GM19043 (cell line): ENCODE data around the gene IPMK.
"Not testable (repeated sequence)": the region's sequence is repeated elsewhere in the genome, so short reads cannot be mapped to it uniquely, and the experiment has no call there.

Experiments used
- ATAC-seq: cut with Tn5 transposase; IDR thresholded peaks from one replicate; pipeline ENCODE4 v1.9.1; 2021; ENCODE audit warnings: low read depth; ENCODE audit not compliant: unreplicated experiment

IPMK gene

DNA sequence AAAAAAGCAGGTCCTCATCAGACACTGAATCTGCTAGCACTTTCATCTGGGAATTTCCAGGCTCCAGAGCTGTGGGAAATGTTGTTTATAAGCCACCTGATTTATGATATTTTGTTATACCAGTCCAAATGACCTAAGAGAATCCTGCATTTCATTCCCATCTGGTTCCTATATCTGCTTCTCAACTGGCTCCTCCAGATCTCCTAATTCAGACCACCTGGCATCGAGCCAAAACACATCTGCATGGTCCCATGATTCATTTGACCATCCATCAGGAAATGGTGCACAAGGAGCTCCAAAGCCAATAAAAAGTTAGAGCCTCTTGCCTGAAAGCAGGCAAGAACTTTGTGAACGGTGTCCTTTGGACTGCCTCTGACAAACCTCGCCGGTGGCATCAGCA, 108.9 kb downstream of the IPMK start:
- ATAC-seq = no peak

DNA sequence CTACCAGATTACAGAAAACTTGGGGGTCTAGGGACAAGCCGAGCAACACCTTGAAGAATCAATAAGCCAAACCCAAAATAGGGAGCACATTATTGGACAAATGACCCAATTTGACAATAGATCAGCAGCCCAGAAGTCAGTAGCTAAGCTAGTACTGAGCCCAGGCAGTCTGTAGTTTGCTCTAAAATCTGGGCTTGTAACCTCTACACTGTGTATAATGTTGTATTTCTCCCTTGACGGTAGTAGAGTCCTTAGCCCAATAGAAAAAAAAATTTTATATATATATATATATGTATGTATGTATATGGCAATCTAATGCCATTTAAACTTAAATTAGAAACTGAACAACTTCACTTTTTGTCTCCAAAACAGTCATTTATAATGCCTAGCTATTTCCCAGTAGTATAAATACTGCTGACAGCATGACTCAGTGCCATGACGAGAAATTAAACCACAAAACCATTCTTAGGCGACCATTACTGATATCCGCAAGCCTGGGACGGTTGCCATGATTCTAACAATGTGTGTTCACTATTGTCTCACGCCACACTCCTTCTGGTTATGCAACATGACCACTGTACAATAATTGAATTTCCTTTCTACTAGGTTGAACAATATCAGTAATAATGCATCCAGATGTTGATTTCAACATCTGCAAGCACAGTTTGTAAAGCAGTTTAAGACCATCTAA, 110.5 kb downstream of the IPMK start:
- no peak for ATAC-seq

DNA sequence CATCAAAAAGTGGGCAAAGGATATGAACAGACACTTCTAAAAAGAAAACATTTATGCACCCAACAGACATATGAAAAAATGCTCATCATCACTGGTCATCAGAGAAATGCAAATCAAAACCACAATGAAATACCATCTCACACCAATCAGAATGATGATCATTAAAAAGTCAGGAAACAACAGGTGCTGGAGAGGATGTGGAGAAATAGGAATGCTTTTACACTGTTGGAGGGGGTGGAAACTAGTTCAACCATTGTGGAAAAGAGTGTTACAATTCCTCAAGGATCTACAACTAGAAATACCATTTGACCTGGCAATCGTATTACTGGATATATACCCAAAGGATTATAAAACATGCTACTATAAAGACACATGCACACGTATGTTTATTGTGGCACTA, 111.8 kb downstream of the IPMK start:
- not testable (repeated sequence) for ATAC-seq

DNA sequence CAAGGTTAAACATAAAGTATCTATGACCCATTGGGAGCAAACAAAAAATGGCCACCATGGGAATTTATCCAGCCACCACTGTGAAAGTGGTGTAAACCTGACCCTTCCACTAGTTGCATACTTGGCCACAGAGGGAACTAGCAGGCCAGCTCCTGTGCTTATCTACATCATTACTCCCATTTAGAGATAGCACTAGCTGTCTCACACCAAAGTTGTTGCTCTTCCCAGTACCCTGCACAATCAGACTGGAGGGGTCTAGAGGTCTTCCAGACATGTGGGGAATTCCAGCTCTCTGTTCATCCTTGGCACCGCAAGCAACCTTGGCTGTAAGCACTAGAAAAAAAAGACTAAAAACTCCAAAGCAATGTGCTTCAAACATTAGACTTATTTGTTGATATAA, 113.9 kb downstream of the IPMK start:
- no peak for ATAC-seq

DNA sequence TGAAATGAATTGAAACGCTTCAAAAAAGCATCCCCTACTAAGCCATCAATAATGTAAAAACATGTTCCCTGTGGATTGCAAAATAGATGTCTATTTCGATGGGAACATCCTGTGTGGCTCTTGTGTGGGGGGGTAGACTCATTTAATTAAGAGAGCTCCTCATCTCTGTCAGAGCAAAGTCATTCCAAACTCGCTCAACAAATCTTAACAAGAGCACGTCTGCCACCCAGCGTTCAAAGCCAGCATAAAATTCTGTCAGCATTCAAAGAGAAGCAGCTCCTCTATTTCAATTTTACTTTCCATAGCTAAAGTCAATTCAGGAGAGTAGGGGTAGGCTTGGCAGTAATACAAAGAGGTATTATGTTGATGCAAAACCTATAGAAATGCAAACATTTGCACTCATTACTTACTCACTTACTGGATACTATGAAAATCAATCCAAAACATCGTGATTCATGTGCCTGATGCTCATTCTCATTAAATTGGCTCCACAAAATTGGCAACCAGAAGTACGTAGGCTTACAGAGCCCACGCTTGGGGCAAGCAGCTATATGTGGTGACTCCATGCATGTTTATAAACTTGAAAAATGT, 114.9 kb downstream of the IPMK start:
- ATAC-seq = no peak

DNA sequence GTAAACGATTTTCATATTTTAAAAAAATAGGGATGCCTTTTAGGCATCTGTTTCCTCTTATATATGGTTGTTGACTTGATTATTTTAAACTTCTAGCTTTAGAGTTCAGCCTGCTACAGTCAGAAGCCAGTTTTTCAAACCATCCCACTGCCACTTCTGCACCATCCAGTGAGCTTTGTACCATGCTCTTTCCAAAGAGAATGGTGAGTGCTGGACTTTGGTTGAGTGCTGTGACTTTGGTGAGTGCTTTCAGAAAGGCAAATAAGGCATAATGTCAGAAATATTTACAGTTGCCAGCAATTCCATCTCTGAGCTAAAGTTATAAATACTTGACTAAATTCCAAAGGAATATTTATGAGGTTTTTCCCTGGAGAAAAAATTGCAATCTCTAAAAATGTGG, 117.4 kb downstream of the IPMK start:
- no peak for ATAC-seq

DNA sequence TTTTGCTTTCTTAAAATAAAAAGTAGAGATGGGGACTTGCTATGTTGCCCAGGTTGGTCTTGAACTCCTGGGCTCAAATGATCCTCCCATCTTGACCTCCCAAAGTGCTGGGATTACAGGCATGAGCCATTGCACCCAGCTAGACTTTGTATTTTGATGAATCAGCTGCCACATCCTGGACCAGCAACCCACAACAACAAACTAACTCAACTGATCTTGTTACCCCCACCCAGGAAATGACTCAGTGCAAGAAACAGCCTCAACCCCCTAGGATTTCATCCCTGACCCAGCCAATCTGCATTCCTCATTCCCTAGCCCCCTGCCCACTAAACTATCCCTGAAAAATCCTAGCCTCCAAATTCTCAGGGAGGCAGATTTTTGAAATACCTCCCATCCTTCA, 123.8 kb downstream of the IPMK start:
- ATAC-seq = no peak
